ENCODE data around the gene ZNF419. TPM values are rescaled to one million over a fixed set of nuclear protein-coding genes. Genes with fewer than 3 reads are reported as not detected.
A peak's percentile ranks its signal among the peaks of the same experiment; 100 is the strongest.
"Not testable (repeated sequence)": the region's sequence is repeated elsewhere in the genome, so short reads cannot be mapped to it uniquely, and the experiment has no call there.

ZNF419 gene
- polyA plus RNA-seq, 1 donor from 2014 or later = 12.4 TPM

DNA sequence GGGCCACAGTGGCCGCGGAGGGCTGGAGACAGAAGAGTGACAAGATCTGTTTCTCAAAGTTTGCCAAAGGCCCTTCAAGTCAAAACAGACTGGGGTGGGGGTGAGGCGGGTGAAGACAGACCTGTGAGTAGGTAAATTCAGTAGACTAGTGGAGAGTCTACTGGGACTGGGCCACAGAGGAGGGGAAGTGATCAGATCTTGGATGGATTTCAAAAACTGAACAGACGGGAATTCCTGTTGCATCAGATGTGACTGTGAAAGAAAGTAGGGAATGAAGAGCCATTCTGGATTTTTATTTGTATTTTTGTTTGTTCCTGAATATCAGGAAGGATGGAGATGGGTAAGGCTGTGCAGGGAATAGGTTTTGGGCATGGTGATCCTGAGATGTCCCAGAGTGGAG is 12.8 kb downstream of the ZNF419 start:
- Mint-ChIP-seq H3K9me3 (peaks cover 21 to 35% (median 31%) of the 10 kb centered on the region in 3 donors), H3K27ac (peak overlapping the region in 2 of 3 donors; percentile 67 to 90), H3K36me3 (peaks cover 32% of the 10 kb centered on the region), H3K4me1 (peaks cover 18 to 24% (median 19%) of the 10 kb centered on the region in 3 donors), H3K4me3 (peak overlapping the region; percentile 63 to 89 (median 82))
- not testable (repeated sequence) for H3K27me3 Mint-ChIP-seq

DNA sequence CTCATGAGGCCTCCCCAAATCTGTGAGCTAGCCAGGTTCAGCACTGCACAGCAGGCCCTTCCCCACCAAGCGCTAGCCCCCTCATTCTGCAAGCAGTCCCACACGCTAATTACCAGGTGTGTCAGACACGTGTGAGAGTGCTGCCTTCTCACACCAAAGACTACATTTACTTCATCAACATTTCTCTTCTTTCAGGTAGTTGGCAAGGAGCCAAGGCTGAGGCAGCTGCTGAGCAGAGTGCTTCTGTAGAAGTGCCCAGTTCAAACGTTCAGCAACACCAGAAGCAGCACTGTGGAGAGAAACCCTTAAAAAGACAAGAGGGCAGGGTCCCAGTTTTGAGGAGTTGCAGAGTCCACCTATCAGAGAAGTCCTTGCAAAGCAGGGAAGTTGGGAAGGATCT is 18.6 kb downstream of the ZNF419 start:
- no peak overlapping the region for H3K4me3 Mint-ChIP-seq
- peaks cover 51% of the 10 kb centered on the region for H3K36me3 Mint-ChIP-seq
- peaks cover 5 to 13% (median 7%) of the 10 kb centered on the region in 3 donors for H3K4me1 Mint-ChIP-seq
- no peak overlapping the region for H3K27ac Mint-ChIP-seq
- no peaks in the 10 kb centered on the region for H3K27me3 Mint-ChIP-seq
- H3K9me3 Mint-ChIP-seq = peaks cover 20 to 34% (median 33%) of the 10 kb centered on the region in 3 donors

DNA sequence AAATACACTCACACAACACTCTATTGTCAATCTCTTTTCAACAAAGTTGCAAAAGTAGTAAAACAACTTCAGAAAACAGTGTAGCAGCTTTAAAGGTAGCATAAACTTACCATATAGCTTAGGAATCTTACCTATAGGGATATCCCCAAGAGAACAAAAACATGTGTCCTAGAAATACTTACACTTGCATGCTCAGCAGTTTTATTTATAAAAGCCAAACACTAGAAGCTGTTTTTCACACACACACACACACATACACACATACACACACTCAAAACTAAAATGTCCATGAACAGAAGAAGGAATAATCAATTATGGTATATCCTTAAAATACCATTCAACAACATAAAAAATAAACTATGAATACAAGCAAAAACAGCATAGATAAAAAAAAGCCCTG is 23.9 kb downstream of the ZNF419 start:
- Mint-ChIP-seq H3K9me3 (peaks cover 33 to 51% (median 37%) of the 10 kb centered on the region in 3 donors), H3K36me3 (peaks cover 48% of the 10 kb centered on the region), H3K27ac (no peak overlapping the region), H3K4me1 (peaks cover 0 to 1% (median 0%) of the 10 kb centered on the region in 3 donors), H3K4me3 (no peak overlapping the region), H3K27me3 (no peaks in the 10 kb centered on the region)

DNA sequence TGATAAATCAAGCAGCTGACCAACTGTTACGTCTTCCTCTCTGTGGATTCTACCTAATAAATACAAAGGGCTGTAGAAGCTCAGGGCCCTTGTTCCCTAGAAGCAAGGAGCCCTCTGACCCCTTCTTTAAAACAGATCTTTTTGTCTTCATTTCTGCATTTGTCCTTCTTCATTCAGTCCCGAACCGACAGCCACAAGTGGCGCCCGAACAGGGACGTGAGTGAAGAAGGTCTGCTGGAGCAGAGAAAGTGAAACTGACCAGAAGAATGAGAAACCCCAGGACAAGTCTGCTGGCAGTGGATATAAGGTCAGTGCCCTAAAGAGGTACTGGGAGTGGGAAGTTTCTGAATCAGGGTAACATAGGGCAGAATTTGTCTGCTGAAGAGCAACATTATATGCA is 25.3 kb downstream of the ZNF419 start:
- peaks cover 50% of the 10 kb centered on the region for H3K36me3 Mint-ChIP-seq
- peaks cover 33 to 61% (median 37%) of the 10 kb centered on the region in 3 donors for H3K9me3 Mint-ChIP-seq
- no peaks in the 10 kb centered on the region for H3K27me3 Mint-ChIP-seq
- H3K4me1 Mint-ChIP-seq = peaks cover 0 to 1% (median 0%) of the 10 kb centered on the region in 3 donors
- no peak overlapping the region for H3K4me3 Mint-ChIP-seq
- H3K27ac Mint-ChIP-seq = no peak overlapping the region

DNA sequence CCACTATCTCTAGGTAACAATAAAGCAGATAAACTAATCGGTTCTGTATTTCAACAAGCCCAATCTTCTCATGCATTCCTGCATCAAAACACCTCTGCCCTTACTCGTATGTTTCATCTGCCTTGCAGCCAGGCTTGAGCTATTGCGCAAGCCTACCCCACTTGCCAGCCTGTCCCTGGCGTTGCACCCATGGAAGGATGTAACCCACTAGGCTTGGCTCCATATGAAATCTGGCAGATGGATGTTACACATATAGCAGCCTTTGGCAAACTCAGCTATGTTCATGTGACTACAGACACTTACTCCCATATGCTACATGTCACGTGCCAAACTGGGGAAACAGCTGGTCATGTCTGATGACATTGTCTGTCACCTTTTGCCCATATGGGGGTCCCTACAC is 27.7 kb downstream of the ZNF419 start:
- Mint-ChIP-seq H3K36me3 (peaks cover 46% of the 10 kb centered on the region), H3K4me1 (peaks cover 0 to 1% (median 0%) of the 10 kb centered on the region in 3 donors), H3K4me3 (peak overlapping the region in 1 of 4 donors; percentile 75)

DNA sequence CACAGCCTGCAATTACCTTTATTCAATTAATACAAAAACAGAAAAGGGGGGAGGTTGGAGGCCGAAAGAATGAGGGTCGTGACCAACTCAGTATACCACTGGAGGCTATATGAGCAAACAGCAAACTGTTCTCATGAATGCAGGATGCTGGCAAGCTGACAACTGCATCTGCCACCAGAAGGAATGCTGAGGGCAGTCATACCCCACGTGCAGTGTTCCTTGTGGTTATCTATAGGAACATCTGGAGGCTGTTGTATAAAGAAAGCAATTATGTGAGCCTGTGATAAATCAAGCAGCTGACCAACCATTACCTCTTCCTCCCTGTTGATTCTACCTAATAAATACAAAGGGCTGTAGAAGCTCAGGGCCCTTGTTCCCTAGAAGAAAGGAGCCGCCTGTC is 30.5 kb downstream of the ZNF419 start:
- peaks cover 21 to 49% (median 26%) of the 10 kb centered on the region in 3 donors for H3K9me3 Mint-ChIP-seq
- H3K27ac Mint-ChIP-seq, H3K4me3 Mint-ChIP-seq, H3K27me3 Mint-ChIP-seq, H3K4me1 Mint-ChIP-seq: not testable (repeated sequence)
- peaks cover 42% of the 10 kb centered on the region for H3K36me3 Mint-ChIP-seq

More for the DNA sequence above, 27.7 kb downstream of the ZNF419 start:
- H3K9me3 Mint-ChIP-seq = peaks cover 25 to 48% (median 31%) of the 10 kb centered on the region in 3 donors
- no peak overlapping the region for H3K27ac Mint-ChIP-seq
- H3K27me3 Mint-ChIP-seq = no peaks in the 10 kb centered on the region

DNA sequence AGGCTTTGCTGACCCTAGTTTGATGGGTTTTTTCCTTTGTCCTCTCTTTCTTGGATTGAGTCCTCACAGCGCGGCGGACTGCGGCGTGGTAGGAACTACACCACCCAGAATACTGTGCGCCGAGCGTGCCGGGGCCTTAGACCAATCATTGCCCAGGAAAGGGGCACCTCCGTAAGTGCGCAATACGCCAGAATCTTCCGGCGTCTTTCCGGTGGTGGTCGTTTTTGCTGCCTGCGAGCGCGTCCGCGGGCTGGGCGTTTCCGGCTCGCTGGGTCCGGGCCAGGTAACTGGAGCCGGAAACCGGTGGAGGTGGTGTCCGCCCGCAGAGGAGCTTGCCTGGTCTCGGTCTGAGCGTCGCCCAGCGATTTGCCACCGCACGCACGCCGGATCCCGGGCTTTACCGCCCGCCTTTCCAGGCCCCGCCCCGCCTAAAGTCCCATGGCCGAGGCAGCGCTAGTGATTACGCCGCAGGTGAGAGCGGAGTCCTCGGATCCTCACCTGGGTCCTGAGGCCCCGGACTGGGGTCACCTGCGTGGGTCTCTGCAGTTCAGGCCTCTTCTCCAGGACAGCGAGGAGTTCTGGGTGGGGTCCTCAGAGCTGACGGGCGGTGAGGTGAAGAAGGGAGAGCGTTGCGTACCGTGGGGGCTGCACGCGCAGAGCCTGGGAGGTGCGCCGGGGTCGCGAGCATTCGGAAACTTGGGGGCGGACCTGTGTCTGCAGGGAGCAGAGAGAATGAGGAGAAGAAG is 39.8 kb downstream of the ZNF419 start, which contains the start of gene ZNF549:
Gene ZNF549 (plus strand): TSS at position 221 of the 746 bp plus-strand sequence. CDS start 218 bp downstream, at position 439.
- peaks cover 12 to 28% (median 22%) of the 10 kb centered on the region in 3 donors for H3K9me3 Mint-ChIP-seq
- peaks cover 8% of the 10 kb centered on the region for H3K36me3 Mint-ChIP-seq
- H3K27ac Mint-ChIP-seq = peak within 1 kb of the TSS; percentile 92 to 97 (median 97)
- peak within 1 kb of the TSS; percentile 95 to 99 (median 98) for H3K4me3 Mint-ChIP-seq
- peaks cover 15 to 23% (median 15%) of the 10 kb centered on the region in 3 donors for H3K4me1 Mint-ChIP-seq
- peaks cover 3% of the 10 kb centered on the region for H3K27me3 Mint-ChIP-seq

DNA sequence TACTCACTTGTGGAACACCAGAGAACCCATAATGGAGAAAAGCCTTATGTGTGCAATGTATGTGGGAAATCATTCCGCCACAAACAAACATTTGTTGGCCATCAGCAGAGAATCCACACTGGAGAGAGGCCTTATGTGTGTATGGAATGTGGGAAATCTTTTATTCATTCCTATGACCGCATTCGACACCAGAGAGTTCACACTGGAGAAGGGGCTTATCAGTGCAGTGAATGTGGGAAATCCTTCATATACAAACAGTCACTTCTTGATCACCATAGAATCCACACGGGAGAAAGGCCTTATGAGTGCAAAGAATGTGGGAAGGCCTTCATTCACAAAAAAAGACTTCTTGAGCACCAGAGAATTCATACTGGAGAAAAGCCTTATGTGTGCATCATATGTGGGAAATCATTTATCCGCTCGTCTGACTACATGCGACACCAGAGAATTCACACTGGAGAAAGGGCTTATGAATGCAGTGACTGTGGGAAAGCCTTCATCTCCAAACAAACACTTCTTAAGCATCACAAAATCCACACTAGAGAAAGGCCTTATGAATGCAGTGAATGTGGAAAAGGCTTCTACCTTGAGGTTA is 50.5 kb downstream of the ZNF419 start:
- Mint-ChIP-seq H3K27ac (no peak overlapping the region), H3K27me3 (no peaks in the 10 kb centered on the region), H3K9me3 (peaks cover 39 to 58% (median 53%) of the 10 kb centered on the region in 3 donors), H3K4me3 (no peak overlapping the region), H3K4me1 (no peaks in the 10 kb centered on the region), H3K36me3 (peaks cover 65% of the 10 kb centered on the region)

Other genes with a start within 250 kb of the ZNF419 start
- 3.8 TPM for gene ZNF805, start 247.1 kb upstream of the ZNF419 start, polyA plus RNA-seq
- 10.2 TPM for gene ZNF460, start 207.3 kb upstream of the ZNF419 start, polyA plus RNA-seq
- 7.3 TPM for gene ZNF543, start 167.3 kb upstream of the ZNF419 start, polyA plus RNA-seq
- 4.2 TPM for gene ZNF304, start 136.5 kb upstream of the ZNF419 start, polyA plus RNA-seq
- 32.7 TPM for gene TRAPPC2B, start 124.2 kb upstream of the ZNF419 start, polyA plus RNA-seq
- gene ZNF547, start 124.2 kb upstream of the ZNF419 start, polyA plus RNA-seq = 1.5 TPM
- gene ZNF548, start 97.9 kb upstream of the ZNF419 start, polyA plus RNA-seq = 12.7 TPM
- gene ZNF17, start 76.6 kb upstream of the ZNF419 start, polyA plus RNA-seq = 5.4 TPM
- gene ZNF749, start 52.4 kb upstream of the ZNF419 start, polyA plus RNA-seq = 5.4 TPM
- 0.53 TPM for gene VN1R1, start 30.6 kb upstream of the ZNF419 start, polyA plus RNA-seq
- gene ZNF772, start 10.2 kb upstream of the ZNF419 start, polyA plus RNA-seq = 1.1 TPM
- 9.0 TPM for gene ZNF773, start 12.2 kb downstream of the ZNF419 start, polyA plus RNA-seq
- 7.3 TPM for gene ZNF549, start 39.6 kb downstream of the ZNF419 start, polyA plus RNA-seq
- 8.8 TPM for gene ZNF550, start 72.1 kb downstream of the ZNF419 start, polyA plus RNA-seq
- gene ZNF416, start 91.2 kb downstream of the ZNF419 start, polyA plus RNA-seq = 5.5 TPM
- 9.9 TPM for gene ZIK1, start 96.4 kb downstream of the ZNF419 start, polyA plus RNA-seq
- 5.0 TPM for gene ZNF530, start 112.1 kb downstream of the ZNF419 start, polyA plus RNA-seq
- gene ZNF134, start 126.5 kb downstream of the ZNF419 start, polyA plus RNA-seq = 13.5 TPM
- 17.8 TPM for gene ZNF211, start 145.4 kb downstream of the ZNF419 start, polyA plus RNA-seq
- not detected for gene ZSCAN4, start 181.2 kb downstream of the ZNF419 start, polyA plus RNA-seq
- 5.8 TPM for gene ZNF551, start 194.2 kb downstream of the ZNF419 start, polyA plus RNA-seq
- gene ZNF154, start 221.5 kb downstream of the ZNF419 start, polyA plus RNA-seq = 5.0 TPM
- 20.7 TPM for gene ZNF671, start 239.9 kb downstream of the ZNF419 start, polyA plus RNA-seq